ENCODE measurements around the gene RFPL1.

DNA sequence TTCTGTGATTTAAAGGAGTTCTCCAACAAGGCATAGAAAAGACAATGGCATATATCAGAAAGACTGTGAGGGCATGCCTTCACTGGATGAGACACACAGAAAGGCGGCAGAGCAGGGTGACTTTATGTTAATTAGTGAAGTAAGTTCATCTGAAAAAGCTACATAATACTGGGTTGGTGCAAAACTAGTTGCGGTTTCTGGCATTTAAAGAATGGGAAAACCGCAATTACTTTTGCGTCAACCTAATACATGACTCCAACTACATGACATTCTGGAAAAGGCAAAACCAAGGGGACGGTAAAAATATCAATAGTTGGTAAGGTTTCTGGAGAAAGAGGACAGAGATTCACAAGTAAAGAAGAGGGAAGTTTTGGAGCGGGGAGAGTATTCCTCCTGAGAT, 5.1 kb downstream of the RFPL1 start:
- TF ChIP-seq POLR2AphosphoS5 (IDR thresholded peaks at IDR 0.05; ENCODE audit: low read depth, low read length) (no peak), TAF1 (IDR thresholded peaks at IDR 0.05; ENCODE audit: borderline replicate concordance, insufficient read depth, low read length) (no peak)

Data from PFSK-1 (cell line).